ENCODE measurements around the gene HES5.

DNA sequence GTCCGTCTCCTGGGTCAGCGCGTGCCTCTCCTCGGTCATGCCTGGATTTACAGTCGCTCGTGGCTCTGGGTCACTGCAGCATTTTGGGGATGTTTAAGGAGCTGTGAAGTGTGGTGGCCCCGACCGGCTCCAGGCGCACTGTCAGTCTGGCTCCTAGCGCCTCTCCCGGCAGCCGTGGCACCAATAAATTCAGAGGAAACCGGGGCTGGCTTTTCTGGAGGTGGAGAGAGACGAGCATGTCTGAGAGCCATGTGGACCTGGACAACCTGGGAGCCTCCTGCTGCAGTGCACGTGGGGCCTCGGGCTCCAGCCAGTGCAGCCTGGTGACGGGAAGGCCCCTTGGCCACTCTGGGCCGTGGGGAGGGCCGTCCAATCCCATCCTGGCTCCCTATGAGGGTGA, 36.8 kb downstream of the HES5 start:
- no peak for TF ChIP-seq POLR2A (IDR thresholded peaks at IDR 0.05; ENCODE audit: insufficient read depth in 1 of 2, low read depth in 2 of 2, low read length in 2 of 2)
- no peak for TF ChIP-seq CTCF (CRISPR knock-in tag; IDR thresholded peaks at IDR 0.05)
- no peak for TF ChIP-seq EZH2 (conservative IDR thresholded peaks at IDR 0.05; ENCODE audit: low read depth, low read length)
- TF ChIP-seq MATR3 (CRISPR knock-in tag; IDR thresholded peaks at IDR 0.05): no peak
- no peak for TF ChIP-seq ZNF776 (CRISPR knock-in tag; IDR thresholded peaks at IDR 0.05)

Data from HepG2 (cell line).